T-cell (primary cell): Measurements from ENCODE around the gene LCE1A. TPM values are rescaled to one million over a fixed set of nuclear protein-coding genes. Genes with fewer than 3 reads are reported as not detected.

ENCODE experiments used
- ATAC-seq, 4 experiments: fragments of 200-7000 bp in 3 of 4; fragments of 150-1000 bp in 1 of 4; cut with Tn5 transposase; replicated peaks in 1 of 4; 1 replicate in 3 of 4; 2 replicates in 1 of 4; pipeline ENCODE4 v1.10.0; 2021; ENCODE audit warnings: moderate library complexity in 3 of 4, mild to moderate bottlenecking in 2 of 4, moderate number of reproducible peaks in 1 of 4
- CTCF ChIA-PET, 2 donors: fragments of 300-600 bp; sonication (Branson Sonifier 250); formaldehyde crosslinking; loops; one replicate each; lab custom pipeline; 2022; ENCODE audit warnings: antibody characterized with exemption in 2 of 2; lab: Charles Lee
- POLR2A ChIA-PET, 2 donors: fragments of 300-600 bp; sonication (Branson Sonifier 250); formaldehyde crosslinking; loops; one replicate each; lab custom pipeline; 2022; ENCODE audit warnings: antibody characterized with exemption in 2 of 2; lab: Charles Lee
- DNase-seq, 35 experiments: peaks; one replicate each; pipeline versions ENCODE4 v3.0.0 to v3.0.0-alpha.2; 2013 to 2023
- H3K27ac ChIP-seq: one replicate; pipeline ENCODE4 v1.5.1; 2013; ENCODE audit warnings: low read length
- H3K27me3 ChIP-seq, 2 experiments: replicated peaks in 1 of 2; 1 replicate in 1 of 2; 2 replicates in 1 of 2; pipeline versions ENCODE4 v1.6.1 to v1.7.0; 2013; ENCODE audit warnings: low read length in 1 of 2, mixed read lengths in 1 of 2; ENCODE audit not compliant: control insufficient read depth in 2 of 2, insufficient read depth in 2 of 2; ENCODE audit errors: extremely low read depth in 1 of 2
- H3K36me3 ChIP-seq, 2 donors: 1 replicate in 1 of 2; 2 replicates in 1 of 2; pipeline versions ENCODE4 v1.6.1 to v1.7.0; 2013; ENCODE audit warnings: low read length in 1 of 2; ENCODE audit not compliant: control insufficient read depth in 2 of 2, insufficient read depth in 1 of 2; ENCODE audit errors: extremely low read depth in 1 of 2
- H3K4me1 ChIP-seq, 2 experiments: 1 replicate in 1 of 2; 2 replicates in 1 of 2; pipeline versions ENCODE4 v1.6.1 to v1.7.0; 2013; ENCODE audit warnings: low read length in 2 of 2, mixed read lengths in 1 of 2; ENCODE audit not compliant: insufficient read depth in 2 of 2, control insufficient read depth in 1 of 2; ENCODE audit errors: extremely low read depth in 1 of 2
- H3K4me3 ChIP-seq, 2 donors: 1 replicate in 1 of 2; 2 replicates in 1 of 2; pipeline versions ENCODE4 v1.5.1 to v1.7.0; 2013; ENCODE audit warnings: mild to moderate bottlenecking in 2 of 2, low read length in 1 of 2, moderate library complexity in 1 of 2; ENCODE audit not compliant: control insufficient read depth in 1 of 2; ENCODE audit errors: extremely low read depth in 1 of 2
- H3K9me3 ChIP-seq: 2 replicates; pipeline ENCODE4 v1.7.0; 2013
- H3K27ac Mint-ChIP-seq, 2 donors: one replicate each; pipeline ENCODE4 v1.8.0; 2020 to 2021; ENCODE audit warnings: mild to moderate bottlenecking in 2 of 2, mixed read lengths in 2 of 2
- H3K27me3 Mint-ChIP-seq, 2 donors: one replicate each; pipeline ENCODE4 v1.8.0; 2021 to 2022; ENCODE audit warnings: mixed read lengths in 2 of 2
- H3K36me3 Mint-ChIP-seq: one replicate; pipeline ENCODE4 v1.8.0; 2021; ENCODE audit warnings: mixed read lengths
- H3K4me1 Mint-ChIP-seq, 3 donors: one replicate each; pipeline ENCODE4 v1.8.0; 2020 to 2022; ENCODE audit warnings: mixed read lengths in 3 of 3, mild to moderate bottlenecking in 1 of 3
- H3K4me3 Mint-ChIP-seq, 3 donors: one replicate each; pipeline ENCODE4 v1.8.0; 2020 to 2022; ENCODE audit warnings: mild to moderate bottlenecking in 3 of 3, mixed read lengths in 3 of 3, moderate library complexity in 3 of 3
- H3K9me3 Mint-ChIP-seq, 3 donors: one replicate each; pipeline ENCODE4 v1.8.0; 2020 to 2022; ENCODE audit warnings: mixed read lengths in 3 of 3
- WGBS: methylation state at CpG from one replicate; pipeline ENCODE4 v1.1.5; 2013; ENCODE audit warnings: missing lambda C conversion rate; ENCODE audit not compliant: insufficient coverage; 5-methylcytosine and 5-hydroxymethylcytosine counted together
- total RNA-seq, 35 experiments: library from RNA in 6 of 35; stranded (reverse) in 6 of 35; fragments of 120-200 nt in 1 of 35; gene quantifications; one replicate each; pipeline versions ENCODE4 v1.2.1 to v1.2.4 and lab custom pipeline; 2013 to 2026

Gene LCE1A
- total RNA-seq, 5 donors from 2014 or later (not counting 1 experiment from before 2014, with no cell fraction given): not detected

GRCh38 chr1:152801333-152801732 is 25.9 kb upstream of the LCE1A start:
- no peaks in the 10 kb centered on the region for H3K4me1 ChIP-seq
- DNase-seq (no peak), ATAC-seq (no peak)
- 63% methylated on average over 1 of the region's 1 CpG for WGBS
- no peaks in the 10 kb centered on the region for H3K4me1 Mint-ChIP-seq
- no peaks in the 10 kb centered on the region for H3K36me3 Mint-ChIP-seq
- peaks cover 30 to 37% of the 10 kb centered on the region in 2 donors for H3K27me3 Mint-ChIP-seq
- no peak overlapping the region for H3K27ac ChIP-seq
- H3K4me3 Mint-ChIP-seq: no peak overlapping the region
- H3K4me3 ChIP-seq: no peak overlapping the region
- POLR2A ChIA-PET: no interaction called here
- CTCF ChIA-PET: no interaction called here
- H3K27me3 ChIP-seq: peaks cover 0 to 14% of the 10 kb centered on the region in 2 experiments
- no peaks in the 10 kb centered on the region for H3K9me3 Mint-ChIP-seq
- no peak overlapping the region for H3K27ac Mint-ChIP-seq
- H3K36me3 ChIP-seq: no peaks in the 10 kb centered on the region
- H3K9me3 ChIP-seq: no peaks in the 10 kb centered on the region

- H3K27me3 Mint-ChIP-seq: peaks cover 25 to 28% of the 10 kb centered on the region in 2 donors
- Histone ChIP-seq H3K27ac (no peak within 1 kb of the TSS), H3K27me3 (peaks cover 2 to 8% of the 10 kb centered on the region in 2 experiments), H3K9me3 (no peaks in the 10 kb centered on the region), H3K36me3 (no peaks in the 10 kb centered on the region), H3K4me1 (no peaks in the 10 kb centered on the region), H3K4me3 (no peak within 1 kb of the TSS)
- no peaks in the 10 kb centered on the region for H3K36me3 Mint-ChIP-seq
- no peaks in the 10 kb centered on the region for H3K4me1 Mint-ChIP-seq
- H3K4me3 Mint-ChIP-seq: no peak within 1 kb of the TSS
- peaks cover 0 to 8% (median 0%) of the 10 kb centered on the region in 3 donors for H3K9me3 Mint-ChIP-seq
- POLR2A ChIA-PET: no interaction called here
- no peak for DNase-seq
- CTCF ChIA-PET: no interaction called here
- no peak within 1 kb of the TSS for H3K27ac Mint-ChIP-seq
- no peak for ATAC-seq
- WGBS: no CpG with 5 or more reads among the region's 3 CpGs
Observed at GRCh38 chr1:152806576-152806975, 20.7 kb upstream of the LCE1A start, which contains the start of gene LCE1C. Gene LCE1C (minus strand): TSS chr1:152806651. CDS start chr1:152805478, 1,173 bp downstream.

- DNase-seq (no peak), ATAC-seq (peak in 1 of 4 experiments; percentile 15)
- POLR2A ChIA-PET: no interaction called here
- no peak overlapping the region for H3K27ac Mint-ChIP-seq
- Histone ChIP-seq H3K4me3 (no peak overlapping the region), H3K9me3 (no peaks in the 10 kb centered on the region), H3K27ac (no peak overlapping the region), H3K4me1 (no peaks in the 10 kb centered on the region), H3K27me3 (peaks cover 2 to 7% of the 10 kb centered on the region in 2 experiments), H3K36me3 (no peaks in the 10 kb centered on the region)
- no peak overlapping the region for H3K4me3 Mint-ChIP-seq
- WGBS: 81% methylated on average over 2 of the region's 2 CpGs
- peaks cover 0 to 8% (median 0%) of the 10 kb centered on the region in 3 donors for H3K9me3 Mint-ChIP-seq
- peaks cover 11 to 18% of the 10 kb centered on the region in 2 donors for H3K27me3 Mint-ChIP-seq
- no peaks in the 10 kb centered on the region for H3K36me3 Mint-ChIP-seq
- CTCF ChIA-PET: no interaction called here
- H3K4me1 Mint-ChIP-seq: no peaks in the 10 kb centered on the region
Observed at GRCh38 chr1:152811050-152811449, 16.2 kb upstream of the LCE1A start.

- peaks cover 2 to 4% of the 10 kb centered on the region in 2 experiments for H3K27me3 ChIP-seq
- no peak for DNase-seq
- ATAC-seq: no peak
- H3K36me3 Mint-ChIP-seq: no peaks in the 10 kb centered on the region
- no peaks in the 10 kb centered on the region for H3K4me1 Mint-ChIP-seq
- ChIA-PET CTCF (no interaction called here), POLR2A (no interaction called here)
- WGBS: no CpG with 5 or more reads among the region's 2 CpGs
- no peak within 1 kb of the TSS for H3K27ac ChIP-seq
- H3K36me3 ChIP-seq: no peaks in the 10 kb centered on the region
- no peak within 1 kb of the TSS for H3K4me3 ChIP-seq
- H3K27me3 Mint-ChIP-seq: peaks cover 11 to 21% of the 10 kb centered on the region in 2 donors
- H3K9me3 Mint-ChIP-seq: peaks cover 0 to 8% (median 0%) of the 10 kb centered on the region in 3 donors
- H3K9me3 ChIP-seq: no peaks in the 10 kb centered on the region
- H3K4me3 Mint-ChIP-seq: no peak within 1 kb of the TSS
- H3K4me1 ChIP-seq: no peaks in the 10 kb centered on the region
- no peak within 1 kb of the TSS for H3K27ac Mint-ChIP-seq
Observed at GRCh38 chr1:152811671-152812070, 15.6 kb upstream of the LCE1A start, which contains the start of gene LCE1B. Gene LCE1B (plus strand): TSS chr1:152811971. CDS start chr1:152812447, 476 bp downstream.

GRCh38 chr1:152817309-152817708 is 10.0 kb upstream of the LCE1A start:
- H3K27me3 ChIP-seq: peaks cover 0 to 3% of the 10 kb centered on the region in 2 experiments
- ATAC-seq: no peak
- no peak overlapping the region for H3K4me3 Mint-ChIP-seq
- no peaks in the 10 kb centered on the region for H3K4me1 ChIP-seq
- ChIA-PET CTCF (no interaction called here), POLR2A (no interaction called here)
- H3K9me3 Mint-ChIP-seq: no peaks in the 10 kb centered on the region
- no peaks in the 10 kb centered on the region for H3K4me1 Mint-ChIP-seq
- 78% methylated on average over 4 of the region's 6 CpGs for WGBS
- DNase-seq: no peak
- H3K9me3 ChIP-seq: no peaks in the 10 kb centered on the region
- H3K36me3 ChIP-seq: no peaks in the 10 kb centered on the region
- H3K27ac Mint-ChIP-seq: no peak overlapping the region
- peaks cover 18% of the 10 kb centered on the region in 2 donors for H3K27me3 Mint-ChIP-seq
- no peak overlapping the region for H3K27ac ChIP-seq
- no peak overlapping the region for H3K4me3 ChIP-seq
- no peaks in the 10 kb centered on the region for H3K36me3 Mint-ChIP-seq

- Histone ChIP-seq H3K36me3 (no peaks in the 10 kb centered on the region), H3K4me1 (no peaks in the 10 kb centered on the region), H3K9me3 (no peaks in the 10 kb centered on the region), H3K27ac (no peak overlapping the region), H3K27me3 (peaks cover 0 to 14% of the 10 kb centered on the region in 2 experiments), H3K4me3 (no peak overlapping the region)
- ATAC-seq: no peak
- POLR2A ChIA-PET: interaction anchor here in 1 of 2 donors (0.7 kb wide), 1 partner anchor 348 kb away, joined by 3 read pairs; no protein-coding TSS in a partner anchor
- CTCF ChIA-PET: no interaction called here
- H3K9me3 Mint-ChIP-seq: no peaks in the 10 kb centered on the region
- H3K36me3 Mint-ChIP-seq: no peaks in the 10 kb centered on the region
- H3K27ac Mint-ChIP-seq: no peak overlapping the region
- no peaks in the 10 kb centered on the region for H3K4me1 Mint-ChIP-seq
- peaks cover 23 to 29% of the 10 kb centered on the region in 2 donors for H3K27me3 Mint-ChIP-seq
- DNase-seq: no peak
- WGBS: 17% methylated on average over 1 of the region's 5 CpGs
- H3K4me3 Mint-ChIP-seq: no peak overlapping the region
Observed at GRCh38 chr1:152823294-152823693, 4.0 kb upstream of the LCE1A start.
